K562 (cell line): Measurements from ENCODE around the gene ORAI2. TPM values are rescaled to one million over a fixed set of nuclear protein-coding genes. Genes with fewer than 3 reads are reported as not detected.

Source experiments
- BRF2 ChIP-seq: IDR thresholded peaks from 3 replicates; pipeline ENCODE4 v1.6.1; 2011; ENCODE audit warnings: borderline replicate concordance, mild to moderate bottlenecking; ENCODE audit not compliant: insufficient read length, insufficient read depth
- CBX1 ChIP-seq: sonication (generic); IDR thresholded peaks from 2 replicates; pipeline ENCODE4 v1.6.1; 2016; ENCODE audit warnings: antibody characterized with exemption, low read depth, mild to moderate bottlenecking
- CBX5 ChIP-seq: IDR thresholded peaks from 2 replicates; pipeline ENCODE4 v1.6.1; 2014; ENCODE audit warnings: low read depth, borderline replicate concordance
- CXXC5 ChIP-seq: fragments of 250-450 bp; sonication (Bioruptor Pico); IDR thresholded peaks from 2 replicates; pipeline ENCODE4 v1.8.0; 2022; ENCODE audit warnings: inconsistent platforms, mild to moderate bottlenecking, moderate library complexity
- DMBX1 ChIP-seq: fragments of 250-450 bp; sonication (Bioruptor Pico); IDR thresholded peaks from 2 replicates; pipeline ENCODE4 v1.8.0; 2022; ENCODE audit warnings: inconsistent platforms, mild to moderate bottlenecking, moderate library complexity, borderline replicate concordance
- E2F6 ChIP-seq, 2 experiments: IDR thresholded peaks; 2 replicates each; pipeline ENCODE4 v1.6.1; 2011; ENCODE audit warnings: borderline replicate concordance in 1 of 2, control low read depth in 1 of 2, low read depth in 1 of 2, low read length in 1 of 2, mild to moderate bottlenecking in 1 of 2, mixed read lengths in 1 of 2, moderate library complexity in 1 of 2; ENCODE audit not compliant: insufficient read depth in 1 of 2, insufficient read length in 1 of 2, poor library complexity in 1 of 2, severe bottlenecking in 1 of 2; ENCODE audit errors: extremely low read depth in 1 of 2
- ELF2 ChIP-seq: fragments of 250-450 bp; sonication (Bioruptor Pico); IDR thresholded peaks from 2 replicates; pipeline ENCODE4 v1.5.0; 2021; ENCODE audit warnings: mild to moderate bottlenecking
- NRF1 ChIP-seq, 2 experiments: fragments of 450-650 bp; IDR thresholded peaks in 1 of 2; conservative IDR thresholded peaks in 1 of 2; 2 replicates each; pipeline ENCODE4 v1.6.1; 2014; ENCODE audit warnings: mild to moderate bottlenecking in 2 of 2
- RAD21 ChIP-seq, 2 experiments: fragments of 250-450 bp in 1 of 2; fragments of 450-650 bp in 1 of 2; sonication (Bioruptor Pico) in 1 of 2; formaldehyde crosslinking in 1 of 2; IDR thresholded peaks in 1 of 2; conservative IDR thresholded peaks in 1 of 2; 2 replicates each; pipeline versions ENCODE4 v1.4.0 to v1.8.0; 2020 to 2022; ENCODE audit warnings: mild to moderate bottlenecking in 2 of 2, moderate library complexity in 1 of 2
- SAFB2 ChIP-seq: fragments of 200-400 bp; formaldehyde crosslinking; IDR thresholded peaks from 2 replicates; pipeline ENCODE4 v1.6.1; 2018; ENCODE audit warnings: borderline replicate concordance, low read length, low read depth, moderate library complexity; ENCODE audit not compliant: severe bottlenecking
- SMARCB1 ChIP-seq: IDR thresholded peaks from 2 replicates; pipeline ENCODE4 v1.6.1; 2011; ENCODE audit warnings: improper control_type of control experiment, low read depth; ENCODE audit not compliant: insufficient read length
- STAG1 ChIP-seq: sonication (generic); formaldehyde crosslinking; IDR thresholded peaks from 2 replicates; pipeline ENCODE4 v1.5.0; 2020; ENCODE audit warnings: missing genetic modification reagents, borderline replicate concordance
- XRCC5 ChIP-seq: fragments of 200-400 bp; formaldehyde crosslinking; IDR thresholded peaks from 2 replicates; pipeline ENCODE4 v1.6.1; 2017; ENCODE audit warnings: low read depth, mild to moderate bottlenecking, low read length
- ZBED1 ChIP-seq: IDR thresholded peaks from 2 replicates; pipeline ENCODE4 v1.6.1; 2014
- ZEB2 ChIP-seq: fragments of 450-650 bp; IDR thresholded peaks from 2 replicates; pipeline ENCODE4 v1.6.1; 2016
- ZFX ChIP-seq: sonication (generic); formaldehyde crosslinking; IDR thresholded peaks from 2 replicates; pipeline ENCODE4 v1.8.0; 2022; ENCODE audit warnings: mild to moderate bottlenecking, missing genetic modification reagents, moderate library complexity
- ZNF165 ChIP-seq: fragments of 250-450 bp; sonication (Bioruptor Pico); IDR thresholded peaks from 2 replicates; pipeline ENCODE4 v1.4.0; 2020; ENCODE audit warnings: borderline replicate concordance
- ZNF644 ChIP-seq: fragments of 200-800 bp; sonication (Bioruptor generic); IDR thresholded peaks from 2 replicates; pipeline ENCODE4 v1.6.1; 2016; ENCODE audit warnings: low read depth, missing genetic modification characterization, missing compliant biosample characterization
- polyA plus RNA-seq, 8 experiments: library from polyadenylated mRNA; depleted of rRNA in 4 of 8; stranded (reverse) in 5 of 8; unstranded in 3 of 8; fragments of >200 nt; fragmentation: Nextera tagmentation in 2 of 8; fragmentation: Illumina TruSeq in 1 of 8; extraction: Ambion mirVana in 2 of 8; extraction: Trizol in 1 of 8; gene quantifications; 2 replicates each; pipeline versions ENCODE4 v1.2.1 to v1.2.3, GENCODE V29; 2011 to 2014; ENCODE audit warnings: inconsistent platforms in 1 of 8, missing spikeins in 1 of 8
- total RNA-seq, 7 experiments: library from RNA; depleted of rRNA in 6 of 7; stranded (reverse); fragments of >200 nt in 6 of 7; fragmentation: Illumina TruSeq in 2 of 7; extraction: Trizol in 2 of 7; gene quantifications; 2 replicates each; pipeline versions ENCODE4 v1.2.1 to v1.2.3, GENCODE V29; 2011 to 2021; ENCODE audit warnings: low replicate concordance in 1 of 7
- TF ChIP-seq, protein P1 (sequence below): fragments of 250-450 bp; sonication (Bioruptor Pico); IDR thresholded peaks from 2 replicates; pipeline ENCODE4 v1.4.0; 2020; ENCODE audit warnings: mild to moderate bottlenecking, moderate library complexity, borderline replicate concordance
- TF ChIP-seq, protein P2 (sequence below): sonication (generic); formaldehyde crosslinking; IDR thresholded peaks from 2 replicates; pipeline ENCODE4 v1.4.0; 2020; ENCODE audit warnings: mild to moderate bottlenecking, missing genetic modification reagents

Gene ORAI2
- total and polyA plus RNA-seq, 9 of the 15 experiments (the other 6 are each of a cell fraction or from before 2014, with no cell fraction given), result 1.1 to 27.7 (median 9.2) TPM

DNA sequence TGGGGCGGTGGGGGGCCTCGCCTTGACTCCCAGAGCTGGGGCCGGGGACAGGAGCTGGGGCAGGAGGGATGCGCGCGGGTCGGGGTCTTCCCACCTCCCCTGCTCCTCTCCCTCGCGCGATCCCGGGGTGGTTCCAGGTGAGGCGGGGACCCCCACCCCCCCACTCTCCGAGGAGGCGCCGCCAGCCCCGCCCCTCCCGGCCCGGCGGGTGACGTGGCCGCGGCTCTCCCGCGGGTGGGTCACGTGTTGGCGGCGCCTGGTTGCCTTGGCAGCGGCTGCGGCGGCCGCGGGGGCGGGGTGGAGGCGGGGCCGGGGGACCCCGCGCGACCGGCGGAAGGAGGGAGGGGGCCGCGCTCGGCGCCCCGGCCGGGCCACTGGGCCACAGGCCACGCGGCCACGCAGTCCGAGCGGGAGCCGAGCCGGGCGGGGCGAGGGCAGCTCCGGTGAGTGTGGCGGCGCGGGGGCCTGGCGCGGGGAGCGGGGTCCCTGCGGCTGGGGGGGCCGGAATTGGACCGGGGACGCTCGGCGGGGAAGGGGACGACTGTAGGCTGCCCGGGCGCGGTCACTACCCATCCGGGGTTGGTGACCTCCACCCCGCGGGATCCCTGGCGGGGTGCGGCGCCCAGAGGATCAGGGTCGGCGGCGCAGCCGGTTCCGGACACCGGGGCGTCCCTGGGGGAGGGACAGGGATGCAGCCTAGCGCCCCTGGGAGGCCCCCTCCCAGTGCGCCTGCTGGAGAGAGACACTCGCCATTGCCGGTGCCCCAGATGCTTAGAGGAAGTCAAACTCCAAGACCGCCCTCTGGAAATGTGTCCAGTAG is at the start of gene ORAI2 (continued):
- TF ChIP-seq, protein P1, sequence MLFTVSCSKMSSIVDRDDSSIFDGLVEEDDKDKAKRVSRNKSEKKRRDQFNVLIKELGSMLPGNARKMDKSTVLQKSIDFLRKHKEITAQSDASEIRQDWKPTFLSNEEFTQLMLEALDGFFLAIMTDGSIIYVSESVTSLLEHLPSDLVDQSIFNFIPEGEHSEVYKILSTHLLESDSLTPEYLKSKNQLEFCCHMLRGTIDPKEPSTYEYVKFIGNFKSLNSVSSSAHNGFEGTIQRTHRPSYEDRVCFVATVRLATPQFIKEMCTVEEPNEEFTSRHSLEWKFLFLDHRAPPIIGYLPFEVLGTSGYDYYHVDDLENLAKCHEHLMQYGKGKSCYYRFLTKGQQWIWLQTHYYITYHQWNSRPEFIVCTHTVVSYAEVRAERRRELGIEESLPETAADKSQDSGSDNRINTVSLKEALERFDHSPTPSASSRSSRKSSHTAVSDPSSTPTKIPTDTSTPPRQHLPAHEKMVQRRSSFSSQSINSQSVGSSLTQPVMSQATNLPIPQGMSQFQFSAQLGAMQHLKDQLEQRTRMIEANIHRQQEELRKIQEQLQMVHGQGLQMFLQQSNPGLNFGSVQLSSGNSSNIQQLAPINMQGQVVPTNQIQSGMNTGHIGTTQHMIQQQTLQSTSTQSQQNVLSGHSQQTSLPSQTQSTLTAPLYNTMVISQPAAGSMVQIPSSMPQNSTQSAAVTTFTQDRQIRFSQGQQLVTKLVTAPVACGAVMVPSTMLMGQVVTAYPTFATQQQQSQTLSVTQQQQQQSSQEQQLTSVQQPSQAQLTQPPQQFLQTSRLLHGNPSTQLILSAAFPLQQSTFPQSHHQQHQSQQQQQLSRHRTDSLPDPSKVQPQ (CRISPR knock-in tag), result no peak
- TF ChIP-seq, protein P2, sequence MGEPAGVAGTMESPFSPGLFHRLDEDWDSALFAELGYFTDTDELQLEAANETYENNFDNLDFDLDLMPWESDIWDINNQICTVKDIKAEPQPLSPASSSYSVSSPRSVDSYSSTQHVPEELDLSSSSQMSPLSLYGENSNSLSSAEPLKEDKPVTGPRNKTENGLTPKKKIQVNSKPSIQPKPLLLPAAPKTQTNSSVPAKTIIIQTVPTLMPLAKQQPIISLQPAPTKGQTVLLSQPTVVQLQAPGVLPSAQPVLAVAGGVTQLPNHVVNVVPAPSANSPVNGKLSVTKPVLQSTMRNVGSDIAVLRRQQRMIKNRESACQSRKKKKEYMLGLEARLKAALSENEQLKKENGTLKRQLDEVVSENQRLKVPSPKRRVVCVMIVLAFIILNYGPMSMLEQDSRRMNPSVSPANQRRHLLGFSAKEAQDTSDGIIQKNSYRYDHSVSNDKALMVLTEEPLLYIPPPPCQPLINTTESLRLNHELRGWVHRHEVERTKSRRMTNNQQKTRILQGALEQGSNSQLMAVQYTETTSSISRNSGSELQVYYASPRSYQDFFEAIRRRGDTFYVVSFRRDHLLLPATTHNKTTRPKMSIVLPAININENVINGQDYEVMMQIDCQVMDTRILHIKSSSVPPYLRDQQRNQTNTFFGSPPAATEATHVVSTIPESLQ (CRISPR knock-in tag), result no peak
- no peak for TF ChIP-seq DMBX1 (CRISPR knock-in tag)
- no peak for TF ChIP-seq ZNF644 (tag)
- TF ChIP-seq BRF2, result no peak
- peak; percentile 85 for TF ChIP-seq CXXC5 (CRISPR knock-in tag)
- TF ChIP-seq ZBED1, result no peak
- TF ChIP-seq RAD21 (CRISPR knock-in tag; conservative IDR thresholded peaks at IDR 0.05 in 1 of 2, IDR thresholded peaks at IDR 0.05 in 1 of 2), result no peak
- TF ChIP-seq SAFB2, result no peak
- no peak for TF ChIP-seq ZNF165 (CRISPR knock-in tag)
- TF ChIP-seq CBX5, result no peak
- TF ChIP-seq SMARCB1, result no peak
- no peak for TF ChIP-seq XRCC5
- TF ChIP-seq ELF2 (CRISPR knock-in tag), result peak; percentile 22; the same call in 1 of the 2 replicates
- no peak for TF ChIP-seq CBX1
- peak; percentile 74 for TF ChIP-seq E2F6 (IDR thresholded peaks at IDR 0.05; ENCODE audit: borderline replicate concordance in 1 of 2, extremely low read depth in 1 of 2, insufficient read depth in 1 of 2, insufficient read length in 1 of 2, low read depth in 1 of 2, low read length in 1 of 2, poor library complexity in 1 of 2, severe bottlenecking in 1 of 2)
- no peak for TF ChIP-seq ZEB2
- no peak for TF ChIP-seq STAG1
- TF ChIP-seq NRF1 (conservative IDR thresholded peaks at IDR 0.05 in 1 of 2, IDR thresholded peaks at IDR 0.05 in 1 of 2), result peak in 1 of 2 experiments; percentile 38; a peak in 1 of 4 replicates
- TF ChIP-seq ZFX (CRISPR knock-in tag), result peak; percentile 18; the same call in 1 of the 2 replicates
